Natural killer cell (primary cell): ENCODE results near the gene PRRG2. TPM values are rescaled to one million over a fixed set of nuclear protein-coding genes. Genes with fewer than 3 reads are reported as not detected.

ENCODE experiments used
- ATAC-seq, 3 donors: fragments of 150-1000 bp in 2 of 3; fragments of 200-7000 bp in 1 of 3; cut with Tn5 transposase; 1 replicate in 1 of 3; 2 replicates in 2 of 3; pipeline ENCODE4 v1.10.0; 2021; ENCODE audit warnings: mild to moderate bottlenecking in 2 of 3, moderate library complexity in 2 of 3
- DNase-seq, 2 donors: peaks; one replicate each; pipeline versions ENCODE4 v3.0.0 to v3.0.0-alpha.2; 2013 to 2021; ENCODE audit warnings: mixed read lengths in 1 of 2
- H3K27ac ChIP-seq: one replicate; pipeline ENCODE4 v1.5.1; 2013; ENCODE audit warnings: mild to moderate bottlenecking, low read length
- H3K27me3 ChIP-seq: one replicate; pipeline ENCODE4 v1.6.1; 2013; ENCODE audit warnings: low read length; ENCODE audit not compliant: control insufficient read depth, insufficient read depth
- H3K36me3 ChIP-seq: one replicate; pipeline ENCODE4 v1.6.1; 2013; ENCODE audit warnings: low read length; ENCODE audit not compliant: control insufficient read depth, insufficient read depth
- H3K4me1 ChIP-seq: one replicate; pipeline ENCODE4 v1.6.1; 2013; ENCODE audit warnings: low read length; ENCODE audit not compliant: control insufficient read depth, insufficient read depth
- H3K4me3 ChIP-seq: one replicate; pipeline ENCODE4 v1.5.1; 2013; ENCODE audit warnings: low read length
- H3K9me3 ChIP-seq: one replicate; pipeline ENCODE4 v1.6.1; 2013; ENCODE audit warnings: low read length; ENCODE audit not compliant: control insufficient read depth, insufficient read depth
- H3K27ac Mint-ChIP-seq, 2 donors: one replicate each; pipeline ENCODE4 v1.8.0; 2022; ENCODE audit warnings: mild to moderate bottlenecking in 2 of 2, mixed read lengths in 2 of 2, moderate library complexity in 1 of 2
- H3K27me3 Mint-ChIP-seq, 2 donors: one replicate each; pipeline ENCODE4 v1.8.0; 2022; ENCODE audit warnings: low read depth in 2 of 2, mixed read lengths in 2 of 2
- H3K36me3 Mint-ChIP-seq: one replicate; pipeline ENCODE4 v1.8.0; 2022; ENCODE audit warnings: mixed read lengths
- H3K4me1 Mint-ChIP-seq, 2 donors: one replicate each; pipeline ENCODE4 v1.8.0; 2022; ENCODE audit warnings: mixed read lengths in 2 of 2
- H3K4me3 Mint-ChIP-seq: one replicate; pipeline ENCODE4 v1.8.0; 2022; ENCODE audit warnings: mild to moderate bottlenecking, moderate library complexity, mixed read lengths
- H3K9me3 Mint-ChIP-seq, 2 donors: one replicate each; pipeline ENCODE4 v1.8.0; 2022; ENCODE audit warnings: mixed read lengths in 2 of 2
- CTCF ChIP-seq: fragments of 200-600 bp; IDR thresholded peaks from one replicate; pipeline ENCODE4 v1.8.0; 2022; ENCODE audit warnings: antibody characterized with exemption
- WGBS: methylation state at CpG from one replicate; pipeline ENCODE4 v1.1.7; 2013; ENCODE audit warnings: missing lambda C conversion rate; ENCODE audit not compliant: insufficient coverage; 5-methylcytosine and 5-hydroxymethylcytosine counted together
- intact Hi-C: fragments of 100-400 bp; cut with micrococcal nuclease; formaldehyde crosslinking; loops from one replicate; pipeline ENCODE4 v1.14.2; 2022
- total RNA-seq, 4 donors: library from RNA; stranded (reverse); fragments of 120-200 nt in 1 of 4; gene quantifications; one replicate each; pipeline versions ENCODE4 v1.2.3 to v1.2.4, GENCODE V29; 2013 to 2022

Gene PRRG2
- total RNA-seq, 3 donors from 2014 or later (not counting 1 experiment from before 2014, with no cell fraction given) = 0.39 to 0.56 TPM; not detected in 1

DNA sequence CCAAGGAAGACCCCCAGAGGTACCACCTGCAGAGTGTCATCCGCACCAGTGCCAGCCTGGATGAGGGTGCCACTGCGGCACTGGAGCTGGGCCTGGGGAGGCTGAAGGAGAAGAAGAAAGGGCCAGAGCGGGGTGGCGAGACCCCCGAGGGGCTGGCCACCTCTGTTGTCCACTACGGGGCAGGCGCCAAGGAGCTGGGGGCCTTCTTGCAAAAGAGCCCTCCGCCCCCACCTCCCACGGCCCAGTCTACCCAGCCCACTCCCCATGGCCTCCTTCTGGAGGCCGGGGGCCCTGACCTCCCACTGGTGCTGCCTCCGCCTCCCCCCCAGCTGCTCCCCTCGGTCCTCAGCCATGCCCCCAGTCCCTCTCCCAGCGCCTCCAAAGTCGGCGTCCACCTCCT is 15.3 kb downstream of the PRRG2 start:
- peaks cover 42% of the 10 kb centered on the region for H3K36me3 ChIP-seq
- no peak overlapping the region for H3K27ac ChIP-seq
- no peak overlapping the region for H3K4me3 ChIP-seq
- no peaks in the 10 kb centered on the region for H3K36me3 Mint-ChIP-seq
- no peaks in the 10 kb centered on the region for H3K27me3 Mint-ChIP-seq
- no peak for TF ChIP-seq CTCF
- no peaks in the 10 kb centered on the region for H3K9me3 Mint-ChIP-seq
- intact Hi-C loops = no loop called here
- DNase-seq (no peak), ATAC-seq (no peak)
- 93% methylated on average over 15 of the region's 15 CpGs for whole genome bisulfite sequencing
- H3K27me3 ChIP-seq = no peaks in the 10 kb centered on the region
- H3K27ac Mint-ChIP-seq = no peak overlapping the region
- H3K4me1 ChIP-seq = peaks cover 21% of the 10 kb centered on the region
- no peaks in the 10 kb centered on the region for H3K9me3 ChIP-seq
- no peak overlapping the region for H3K4me3 Mint-ChIP-seq
- peaks cover 32 to 41% of the 10 kb centered on the region in 2 donors for H3K4me1 Mint-ChIP-seq

- intact Hi-C loops = no loop called here
- TF ChIP-seq CTCF = no peak
- Mint-ChIP-seq H3K4me1 (peaks cover 30 to 41% of the 10 kb centered on the region in 2 donors), H3K27me3 (no peaks in the 10 kb centered on the region), H3K27ac (no peak overlapping the region), H3K4me3 (no peak overlapping the region), H3K36me3 (no peaks in the 10 kb centered on the region), H3K9me3 (no peaks in the 10 kb centered on the region)
- Histone ChIP-seq H3K4me3 (no peak overlapping the region), H3K27ac (no peak overlapping the region), H3K27me3 (no peaks in the 10 kb centered on the region), H3K9me3 (no peaks in the 10 kb centered on the region), H3K36me3 (peaks cover 47% of the 10 kb centered on the region), H3K4me1 (peaks cover 18% of the 10 kb centered on the region)
- 97% methylated on average over 65 of the region's 65 CpGs for WGBS
- ATAC-seq (no peak), DNase-seq (no peak)
Observed at GRCh38 chr19:49596954-49597702, 16.0 kb downstream of the PRRG2 start.

DNA sequence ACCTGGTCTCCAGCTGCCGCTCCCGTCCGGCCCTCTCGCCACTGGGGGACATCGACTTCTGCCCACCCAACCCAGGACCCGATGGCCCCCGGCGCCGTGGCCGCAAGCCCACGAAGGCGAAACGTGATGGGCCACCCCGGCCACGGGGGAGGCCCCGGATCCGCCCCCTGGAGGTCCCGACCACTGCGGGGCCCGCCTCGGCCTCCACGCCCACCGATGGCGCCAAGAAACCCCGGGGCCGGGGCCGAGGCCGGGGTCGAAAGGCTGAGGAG is 16.5 kb downstream of the PRRG2 start:
- DNase-seq (no peak), ATAC-seq (no peak)
- H3K4me3 ChIP-seq = no peak overlapping the region
- H3K4me1 ChIP-seq = peaks cover 12% of the 10 kb centered on the region
- intact Hi-C loops = no loop called here
- WGBS = 97% methylated on average over 29 of the region's 29 CpGs
- no peak overlapping the region for H3K27ac Mint-ChIP-seq
- H3K36me3 Mint-ChIP-seq = no peaks in the 10 kb centered on the region
- no peaks in the 10 kb centered on the region for H3K9me3 ChIP-seq
- no peaks in the 10 kb centered on the region for H3K27me3 ChIP-seq
- H3K36me3 ChIP-seq = peaks cover 50% of the 10 kb centered on the region
- no peaks in the 10 kb centered on the region for H3K27me3 Mint-ChIP-seq
- H3K27ac ChIP-seq = no peak overlapping the region
- H3K4me3 Mint-ChIP-seq = no peak overlapping the region
- no peak for TF ChIP-seq CTCF
- H3K4me1 Mint-ChIP-seq = peaks cover 25 to 36% of the 10 kb centered on the region in 2 donors
- no peaks in the 10 kb centered on the region for H3K9me3 Mint-ChIP-seq
